Effector memory CD4-positive, alpha-beta T cell (primary cell): ENCODE measurements around the gene CNOT8.
"Not testable (repeated sequence)": the region's sequence is repeated elsewhere in the genome, so short reads cannot be mapped to it uniquely, and the experiment has no call there.

ENCODE experiments used
- DNase-seq, 3 donors: peaks; one replicate each; pipeline ENCODE4 v3.0.0-alpha.2; 2020
- H3K27ac ChIP-seq: 2 replicates; pipeline ENCODE4 v1.7.0; 2013; ENCODE audit warnings: mild to moderate bottlenecking, low read length, moderate library complexity; ENCODE audit not compliant: insufficient read depth, poor library complexity, severe bottlenecking
- H3K27me3 ChIP-seq: replicated peaks from 2 replicates; pipeline ENCODE4 v1.7.0; 2013; ENCODE audit warnings: mild to moderate bottlenecking, low read length; ENCODE audit not compliant: insufficient read depth, control insufficient read depth, poor library complexity, severe bottlenecking
- H3K36me3 ChIP-seq: 2 replicates; pipeline ENCODE4 v1.7.0; 2013; ENCODE audit warnings: mild to moderate bottlenecking, low read length, moderate library complexity; ENCODE audit not compliant: control insufficient read depth, insufficient read depth
- H3K4me1 ChIP-seq: 2 replicates; pipeline ENCODE4 v1.7.0; 2013; ENCODE audit warnings: low read length, mild to moderate bottlenecking; ENCODE audit not compliant: control insufficient read depth, insufficient read depth, poor library complexity, severe bottlenecking
- H3K4me3 ChIP-seq: 2 replicates; pipeline ENCODE4 v1.7.0; 2013; ENCODE audit warnings: low read length, low read depth, mild to moderate bottlenecking; ENCODE audit not compliant: insufficient read depth, poor library complexity, severe bottlenecking
- H3K9me3 ChIP-seq: 2 replicates; pipeline ENCODE4 v1.7.0; 2013; ENCODE audit warnings: mild to moderate bottlenecking, low read length, moderate library complexity; ENCODE audit not compliant: control insufficient read depth

Gene CNOT8

GRCh38 chr5:154901913-154902312, 43.5 kb downstream of the CNOT8 start:
- H3K36me3 ChIP-seq, result peaks cover 73% of the 10 kb centered on the region
- no peak overlapping the region for H3K4me3 ChIP-seq
- no peaks in the 10 kb centered on the region for H3K9me3 ChIP-seq
- H3K27ac ChIP-seq, result no peak overlapping the region
- H3K27me3 ChIP-seq, result no peaks in the 10 kb centered on the region
- H3K4me1 ChIP-seq, result no peaks in the 10 kb centered on the region
- no peak for DNase-seq

- not testable (repeated sequence) for H3K9me3 ChIP-seq, H3K27ac ChIP-seq, H3K4me1 ChIP-seq, H3K27me3 ChIP-seq, H3K4me3 ChIP-seq, DNase-seq
- H3K36me3 ChIP-seq, result peaks cover 69% of the 10 kb centered on the region
Observed at GRCh38 chr5:154905601-154906000, 47.2 kb downstream of the CNOT8 start.

- Histone ChIP-seq H3K9me3 (no peaks in the 10 kb centered on the region), H3K36me3 (peaks cover 40% of the 10 kb centered on the region), H3K27ac (no peak overlapping the region), H3K27me3 (no peaks in the 10 kb centered on the region), H3K4me1 (no peaks in the 10 kb centered on the region), H3K4me3 (no peak overlapping the region)
- DNase-seq, result no peak
Observed at GRCh38 chr5:154916874-154917273, 58.4 kb downstream of the CNOT8 start.

GRCh38 chr5:154917757-154918156, 59.3 kb downstream of the CNOT8 start:
- Histone ChIP-seq H3K4me1 (no peaks in the 10 kb centered on the region), H3K4me3 (no peak overlapping the region), H3K27ac (no peak overlapping the region), H3K9me3 (no peaks in the 10 kb centered on the region), H3K27me3 (no peaks in the 10 kb centered on the region), H3K36me3 (peaks cover 39% of the 10 kb centered on the region)
- DNase-seq, result no peak

GRCh38 chr5:154923441-154924430, 65.3 kb downstream of the CNOT8 start:
- Histone ChIP-seq H3K4me1 (no peaks in the 10 kb centered on the region), H3K9me3 (no peaks in the 10 kb centered on the region), H3K4me3 (no peak overlapping the region), H3K27ac (no peak overlapping the region), H3K27me3 (no peaks in the 10 kb centered on the region), H3K36me3 (peaks cover 62% of the 10 kb centered on the region)
- no peak for DNase-seq
